Smooth muscle cell (in vitro differentiated cells): ENCODE data around the gene CCDC71L. TPM values are rescaled to one million over a fixed set of nuclear protein-coding genes. Genes with fewer than 3 reads are reported as not detected.
A peak's percentile ranks its signal among the peaks of the same experiment; 100 is the strongest.
"Not testable (repeated sequence)": the region's sequence is repeated elsewhere in the genome, so short reads cannot be mapped to it uniquely, and the experiment has no call there.

Experiments
- DNase-seq: peaks from one replicate; lab custom pipeline; 2025; ENCODE audit not compliant: unreplicated experiment; lab: John Stamatoyannopoulos, UW
- H2AFZ ChIP-seq: fragments of 200-600 bp; sonication (generic); 2 replicates; pipeline ENCODE4 v1.6.0; 2016; ENCODE audit warnings: antibody characterized with exemption, low read depth, mild to moderate bottlenecking
- H3F3A ChIP-seq: fragments of 200-600 bp; sonication (generic); 2 replicates; pipeline ENCODE4 v1.6.0; 2017; ENCODE audit warnings: antibody characterized with exemption, low read depth
- H3K27ac ChIP-seq: fragments of 200-600 bp; sonication (generic); 2 replicates; pipeline ENCODE4 v1.5.1; 2016; ENCODE audit warnings: low read depth, mild to moderate bottlenecking
- H3K27me3 ChIP-seq: fragments of 200-600 bp; sonication (generic); 2 replicates; pipeline ENCODE4 v1.6.1; 2016; ENCODE audit warnings: low read depth, mild to moderate bottlenecking
- H3K36me3 ChIP-seq: fragments of 200-600 bp; sonication (generic); 2 replicates; pipeline ENCODE4 v1.5.1; 2016; ENCODE audit warnings: low read depth
- H3K4me1 ChIP-seq: fragments of 200-600 bp; sonication (generic); 2 replicates; pipeline ENCODE4 v1.5.1; 2016; ENCODE audit warnings: low read depth
- H3K4me2 ChIP-seq: fragments of 200-600 bp; sonication (generic); 2 replicates; pipeline ENCODE4 v1.6.0; 2016; ENCODE audit warnings: mild to moderate bottlenecking
- H3K4me3 ChIP-seq: fragments of 200-600 bp; sonication (generic); 2 replicates; pipeline ENCODE4 v1.5.1; 2016; ENCODE audit warnings: mild to moderate bottlenecking
- H3K79me2 ChIP-seq: fragments of 200-600 bp; sonication (generic); 2 replicates; pipeline ENCODE4 v1.6.0; 2016; ENCODE audit warnings: low read depth, mild to moderate bottlenecking
- H3K9ac ChIP-seq: fragments of 200-600 bp; sonication (generic); 2 replicates; pipeline ENCODE4 v1.6.0; 2016; ENCODE audit warnings: low read depth
- H3K9me3 ChIP-seq: fragments of 200-600 bp; sonication (generic); replicated peaks from 2 replicates; pipeline ENCODE4 v1.5.1; 2016; ENCODE audit warnings: low read depth
- H4K20me1 ChIP-seq: fragments of 200-600 bp; sonication (generic); 2 replicates; pipeline ENCODE4 v1.6.0; 2016; ENCODE audit warnings: low read depth
- WGBS: methylation state at CpG from one replicate; pipeline ENCODE4 v1.1.7; 2016; ENCODE audit warnings: low lambda C conversion rate; 5-methylcytosine and 5-hydroxymethylcytosine counted together
- polyA plus RNA-seq: library from polyadenylated mRNA; unstranded; fragments of >200 nt; fragmentation: Nextera tagmentation; extraction: Ambion mirVana; gene quantifications from 2 replicates; pipeline ENCODE4 v1.2.1, GENCODE V29; 2016
- total RNA-seq: library from RNA; depleted of rRNA; stranded (reverse); fragments of >200 nt; gene quantifications from 2 replicates; pipeline ENCODE4 v1.2.3, GENCODE V29; 2014
- TF ChIP-seq, protein P1 (sequence below): fragments of 200-600 bp; sonication (generic); IDR thresholded peaks from 2 replicates; pipeline ENCODE4 v1.5.1; 2017; ENCODE audit warnings: borderline replicate concordance, mild to moderate bottlenecking, antibody characterized with exemption; ENCODE audit not compliant: insufficient read depth, poor library complexity, severe bottlenecking

The CCDC71L gene
- total and polyA plus RNA-seq, 2 experiments from 2014 or later: 21.0 to 35.7 TPM

DNA sequence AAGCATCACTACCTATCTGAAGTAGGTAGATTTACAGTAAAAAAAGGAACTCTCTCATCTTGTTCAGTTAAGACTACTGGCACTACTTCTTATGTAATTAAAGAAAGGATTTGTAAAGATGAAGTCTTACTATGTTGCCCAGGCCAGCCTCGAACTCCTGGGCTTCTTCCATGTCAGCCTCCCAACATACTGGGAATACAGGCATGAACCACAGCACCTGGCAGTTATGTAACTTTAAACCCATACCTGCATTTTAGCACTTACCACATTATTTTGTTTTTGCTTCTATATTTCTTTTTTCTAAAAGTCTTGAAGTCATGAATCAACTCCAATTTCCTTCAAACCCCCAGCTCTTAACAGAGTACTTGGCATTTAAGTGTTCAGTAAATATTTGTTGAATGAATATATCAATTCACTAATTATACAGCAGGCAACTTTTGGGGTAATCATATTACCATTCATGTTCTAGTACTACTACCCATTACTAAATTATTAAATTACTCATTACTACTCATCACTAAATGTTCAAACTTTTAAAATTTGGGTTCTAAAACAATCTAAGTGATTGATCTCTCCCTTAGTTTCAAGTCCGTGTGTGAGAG is 31.6 kb upstream of the CCDC71L start:
- Histone ChIP-seq H3K79me2 (no peaks in the 10 kb centered on the region), H3K9ac (no peak overlapping the region), H3K27me3 (no peaks in the 10 kb centered on the region), H3K4me1 (peaks cover 5% of the 10 kb centered on the region), H3F3A (peaks cover 13% of the 10 kb centered on the region), H4K20me1 (no peaks in the 10 kb centered on the region), H3K36me3 (no peaks in the 10 kb centered on the region), H2AFZ (no peak overlapping the region), H3K9me3 (no peaks in the 10 kb centered on the region), H3K4me2 (no peak overlapping the region), H3K4me3 (no peak overlapping the region), H3K27ac (no peak overlapping the region)
- no peak for DNase-seq
- TF ChIP-seq, protein P1, sequence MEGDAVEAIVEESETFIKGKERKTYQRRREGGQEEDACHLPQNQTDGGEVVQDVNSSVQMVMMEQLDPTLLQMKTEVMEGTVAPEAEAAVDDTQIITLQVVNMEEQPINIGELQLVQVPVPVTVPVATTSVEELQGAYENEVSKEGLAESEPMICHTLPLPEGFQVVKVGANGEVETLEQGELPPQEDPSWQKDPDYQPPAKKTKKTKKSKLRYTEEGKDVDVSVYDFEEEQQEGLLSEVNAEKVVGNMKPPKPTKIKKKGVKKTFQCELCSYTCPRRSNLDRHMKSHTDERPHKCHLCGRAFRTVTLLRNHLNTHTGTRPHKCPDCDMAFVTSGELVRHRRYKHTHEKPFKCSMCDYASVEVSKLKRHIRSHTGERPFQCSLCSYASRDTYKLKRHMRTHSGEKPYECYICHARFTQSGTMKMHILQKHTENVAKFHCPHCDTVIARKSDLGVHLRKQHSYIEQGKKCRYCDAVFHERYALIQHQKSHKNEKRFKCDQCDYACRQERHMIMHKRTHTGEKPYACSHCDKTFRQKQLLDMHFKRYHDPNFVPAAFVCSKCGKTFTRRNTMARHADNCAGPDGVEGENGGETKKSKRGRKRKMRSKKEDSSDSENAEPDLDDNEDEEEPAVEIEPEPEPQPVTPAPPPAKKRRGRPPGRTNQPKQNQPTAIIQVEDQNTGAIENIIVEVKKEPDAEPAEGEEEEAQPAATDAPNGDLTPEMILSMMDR: no peak
- WGBS: 94% methylated on average over 2 of the region's 2 CpGs

DNA sequence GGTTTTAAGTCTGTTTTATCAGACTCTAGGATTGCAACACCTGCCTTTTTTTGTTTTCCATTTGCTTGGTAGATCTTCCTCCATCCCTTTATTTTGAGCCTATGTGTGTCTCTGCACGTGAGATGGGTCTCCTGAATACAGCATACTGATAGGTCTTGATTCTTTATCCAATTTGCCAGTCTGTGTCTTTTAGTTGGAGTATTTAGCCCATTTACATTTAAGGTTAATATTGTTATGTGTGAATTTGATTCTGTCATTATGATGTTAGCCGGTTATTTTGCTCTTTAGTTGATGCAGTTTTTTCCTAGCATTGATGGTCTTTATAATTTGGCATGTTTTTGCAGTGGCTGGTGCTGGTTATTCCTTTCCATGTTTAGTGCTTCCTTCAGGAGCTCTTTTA is 27.2 kb upstream of the CCDC71L start:
- H3K4me3 ChIP-seq, DNase-seq: not testable (repeated sequence)
- WGBS: 94% methylated on average over 2 of the region's 2 CpGs

DNA sequence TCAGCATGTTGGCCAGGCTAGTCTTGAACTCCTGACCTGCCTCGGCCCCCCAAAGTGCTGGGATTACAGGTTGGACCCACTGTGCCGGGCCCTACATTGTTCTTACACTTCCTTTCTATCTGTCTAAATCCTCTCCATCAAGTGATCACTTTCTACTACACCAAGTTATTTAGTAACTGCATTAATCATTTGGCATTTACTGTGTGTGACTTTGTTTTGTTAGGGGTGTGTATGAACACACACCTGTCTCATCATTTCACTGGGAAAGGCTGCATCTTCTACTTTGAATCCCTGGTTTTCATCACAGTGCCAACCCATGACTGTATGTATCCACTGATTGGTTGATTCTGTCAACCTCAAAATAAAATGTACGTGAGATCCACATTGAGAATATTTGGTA is 23.0 kb upstream of the CCDC71L start:
- Histone ChIP-seq H3F3A (no peaks in the 10 kb centered on the region), H2AFZ (no peak overlapping the region), H3K79me2 (no peaks in the 10 kb centered on the region), H3K27ac (no peak overlapping the region), H3K27me3 (no peaks in the 10 kb centered on the region), H3K36me3 (no peaks in the 10 kb centered on the region), H3K4me2 (no peak overlapping the region), H3K9ac (no peak overlapping the region), H3K4me1 (no peaks in the 10 kb centered on the region), H3K9me3 (no peaks in the 10 kb centered on the region), H4K20me1 (no peaks in the 10 kb centered on the region), H3K4me3 (no peak overlapping the region)
- no peak for DNase-seq
- TF ChIP-seq, protein P1: no peak
- WGBS: 93% methylated on average over 3 of the region's 3 CpGs

More for the DNA sequence above, 27.2 kb upstream of the CCDC71L start:
- not testable (repeated sequence) for H3K36me3 ChIP-seq, H3K27me3 ChIP-seq, H3F3A ChIP-seq, H3K9me3 ChIP-seq, H3K79me2 ChIP-seq, H3K9ac ChIP-seq, H3K27ac ChIP-seq, H2AFZ ChIP-seq, H3K4me1 ChIP-seq, H3K4me2 ChIP-seq, H4K20me1 ChIP-seq

DNA sequence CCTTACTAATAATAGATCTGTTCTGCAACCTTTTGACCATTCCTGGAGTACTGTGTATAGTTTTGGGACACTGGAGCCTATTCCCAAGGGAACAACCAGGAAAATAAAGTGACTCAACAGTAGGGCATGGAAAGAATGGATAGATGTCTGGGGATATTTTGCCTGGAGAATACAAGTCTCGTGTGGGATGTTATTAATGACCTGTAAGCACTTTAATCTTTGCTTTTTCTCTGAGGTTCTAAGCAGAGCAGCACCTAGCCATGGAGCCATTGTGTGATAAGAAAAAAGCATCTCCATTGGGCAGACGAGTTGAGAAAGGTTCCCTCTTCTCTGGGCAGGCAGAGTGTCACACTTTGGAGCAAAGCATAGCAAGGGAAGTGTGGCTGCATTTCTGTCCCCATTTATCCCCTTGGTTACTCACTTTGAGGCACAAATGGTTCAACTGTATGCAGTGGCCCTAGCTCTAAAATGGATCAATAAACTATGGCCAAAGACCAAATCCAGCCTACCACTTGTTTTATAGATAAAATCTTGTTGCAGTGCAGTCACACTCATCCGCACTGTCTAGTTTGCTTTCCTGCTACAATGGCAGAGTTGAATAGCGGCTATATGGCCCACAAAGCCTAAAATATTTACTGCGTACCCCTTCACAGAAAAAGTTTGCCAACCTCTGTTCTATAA is 21.0 kb upstream of the CCDC71L start:
- Histone ChIP-seq H3K9ac (no peak overlapping the region), H3K9me3 (no peaks in the 10 kb centered on the region), H3K36me3 (no peaks in the 10 kb centered on the region), H3K27me3 (no peaks in the 10 kb centered on the region), H4K20me1 (no peaks in the 10 kb centered on the region), H3K27ac (peak overlapping the region; percentile 52), H3K4me2 (no peak overlapping the region), H3F3A (no peaks in the 10 kb centered on the region), H3K4me1 (no peaks in the 10 kb centered on the region), H3K4me3 (no peak overlapping the region), H2AFZ (no peak overlapping the region), H3K79me2 (no peaks in the 10 kb centered on the region)
- WGBS: 53% methylated on average over 5 of the region's 5 CpGs
- DNase-seq: no peak
- TF ChIP-seq, protein P1: no peak
